Aorta (tissue), 5 donors: ENCODE results near the gene EXPH5. TPM values are rescaled to one million over a fixed set of nuclear protein-coding genes. Genes with fewer than 3 reads are reported as not detected.

Experiments used
- ATAC-seq: fragments of 200-7000 bp; cut with Tn5 transposase; one replicate; pipeline ENCODE4 v1.9.1; 2022; ENCODE audit warnings: moderate library complexity; ENCODE audit not compliant: low FRiP score
- DNase-seq, 2 donors: peaks; one replicate each; pipeline ENCODE4 v3.0.0-alpha.2; 2020
- H3K27ac ChIP-seq, 2 donors: one replicate each; pipeline ENCODE4 v1.5.1; 2013; ENCODE audit warnings: low read length in 2 of 2, mild to moderate bottlenecking in 2 of 2, moderate library complexity in 2 of 2, control low read depth in 1 of 2, inconsistent platforms in 1 of 2, low read depth in 1 of 2
- H3K27me3 ChIP-seq, 2 donors: one replicate each; pipeline ENCODE4 v1.6.1; 2013; ENCODE audit warnings: control low read depth in 1 of 2, low read length in 1 of 2, mild to moderate bottlenecking in 1 of 2, moderate library complexity in 1 of 2; ENCODE audit not compliant: insufficient read depth in 2 of 2, control insufficient read depth in 1 of 2
- H3K36me3 ChIP-seq, 2 donors: one replicate each; pipeline ENCODE4 v1.6.1; 2013; ENCODE audit warnings: control low read depth in 1 of 2, low read length in 1 of 2, mild to moderate bottlenecking in 1 of 2; ENCODE audit not compliant: insufficient read depth in 2 of 2, control insufficient read depth in 1 of 2
- H3K4me1 ChIP-seq, 2 donors: one replicate each; pipeline ENCODE4 v1.6.1; 2013; ENCODE audit warnings: low read length in 2 of 2, control low read depth in 1 of 2, mild to moderate bottlenecking in 1 of 2, moderate library complexity in 1 of 2; ENCODE audit not compliant: insufficient read depth in 2 of 2, control insufficient read depth in 1 of 2
- H3K4me3 ChIP-seq, 2 donors: one replicate each; pipeline ENCODE4 v1.5.1; 2013; ENCODE audit warnings: low read length in 2 of 2, control low read depth in 1 of 2, mild to moderate bottlenecking in 1 of 2
- H3K9me3 ChIP-seq: one replicate; pipeline ENCODE4 v1.6.1; 2013; ENCODE audit warnings: mild to moderate bottlenecking, low read length; ENCODE audit not compliant: control insufficient read depth
- WGBS, 2 donors: extraction: QIAGEN DNeasy Blood & Tissue Kit; methylation state at CpG; one replicate each; pipeline ENCODE4 v1.1.7; 2013; 5-methylcytosine and 5-hydroxymethylcytosine counted together
- intact Hi-C, 2 donors: fragments of 100-400 bp; cut with DNase I; formaldehyde crosslinking; loops; one replicate each; pipeline versions ENCODE4 v1.14.2 to v1.15.0; 2022
- polyA plus RNA-seq, 2 donors: library from polyadenylated mRNA; stranded (reverse); fragments of 200-250 nt; gene quantifications; one replicate each; pipeline ENCODE4 v1.2.3, GENCODE V29; 2013
- total RNA-seq, 2 donors: library from RNA; stranded (reverse); fragmentation: NEBNext Ultra II Directional; extraction: Animal tissue kit (Norgen Biotek cat#: 25700); gene quantifications; one replicate each; pipeline ENCODE4 v1.2.1, GENCODE V29; 2021
- donor health status: healthy with polysubstance abuse.
- donor health status: Bipolar disorder and iron deficiency.
- donor health status: DM: no; HTN: no; CAD: no.
- donor health status: DM: no; HTN: no; CAD: no.
- donor health status: DM: yes; HTN: yes; CAD: no.

The EXPH5 gene
- total and polyA plus RNA-seq, 4 donors, result 0.13 to 4.5 (median 1.2) TPM

DNA sequence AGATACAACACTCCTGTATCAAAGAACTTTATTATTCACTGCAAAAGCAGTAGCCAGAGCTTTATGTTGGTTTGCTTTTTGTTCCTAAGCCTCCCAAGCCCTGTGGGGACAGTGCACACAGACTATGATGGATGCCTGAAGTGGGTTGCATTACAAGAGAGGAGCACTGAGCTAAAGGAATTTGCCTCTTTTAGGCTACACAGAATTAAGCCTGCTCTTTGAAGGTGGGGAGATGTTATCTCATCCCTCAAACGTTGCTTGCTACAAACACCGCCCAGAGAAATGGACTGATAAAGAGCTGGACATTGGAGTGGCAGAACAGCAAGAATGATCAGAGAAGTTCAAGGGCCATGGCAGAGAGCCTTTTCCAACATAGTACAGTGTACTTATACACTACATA, 92.8 kb downstream of the EXPH5 start:
- Histone ChIP-seq H3K4me3 (no peak overlapping the region), H3K4me1 (peaks cover 0 to 2% of the 10 kb centered on the region in 2 donors), H3K27ac (no peak overlapping the region), H3K27me3 (no peaks in the 10 kb centered on the region), H3K36me3 (no peaks in the 10 kb centered on the region), H3K9me3 (no peaks in the 10 kb centered on the region)
- ATAC-seq (no peak), DNase-seq (no peak)
- WGBS, 2 donors, result 64 to 67% methylated on average over 2 of the region's 2 CpGs
- intact Hi-C loops, result no loop called here

DNA sequence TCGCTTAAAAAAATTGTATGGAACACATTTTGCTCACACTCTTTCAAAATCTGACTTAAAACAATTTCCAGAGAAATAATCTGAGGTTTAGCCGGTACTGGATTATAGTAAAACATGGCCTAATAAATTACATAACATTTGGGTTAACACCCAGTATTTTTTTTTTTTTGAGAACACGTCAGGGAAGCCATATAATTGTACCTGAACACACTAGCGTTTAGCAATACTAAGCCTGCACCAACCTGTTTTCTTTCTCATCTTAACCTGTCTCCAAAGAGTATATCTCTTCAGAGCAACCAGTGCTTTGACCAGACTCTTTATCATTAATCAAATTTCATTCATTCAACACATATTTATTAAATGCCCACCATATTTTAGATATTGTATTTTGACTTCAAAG, 93.4 kb downstream of the EXPH5 start:
- Histone ChIP-seq H3K27ac (no peak overlapping the region), H3K36me3 (no peaks in the 10 kb centered on the region), H3K4me1 (peaks cover 0 to 2% of the 10 kb centered on the region in 2 donors), H3K4me3 (no peak overlapping the region), H3K9me3 (no peaks in the 10 kb centered on the region), H3K27me3 (no peaks in the 10 kb centered on the region)
- 91 to 92% methylated on average over 4 of the region's 4 CpGs for WGBS, 2 donors
- intact Hi-C loops, result no loop called here
- ATAC-seq, result no peak
- DNase-seq, result no peak

DNA sequence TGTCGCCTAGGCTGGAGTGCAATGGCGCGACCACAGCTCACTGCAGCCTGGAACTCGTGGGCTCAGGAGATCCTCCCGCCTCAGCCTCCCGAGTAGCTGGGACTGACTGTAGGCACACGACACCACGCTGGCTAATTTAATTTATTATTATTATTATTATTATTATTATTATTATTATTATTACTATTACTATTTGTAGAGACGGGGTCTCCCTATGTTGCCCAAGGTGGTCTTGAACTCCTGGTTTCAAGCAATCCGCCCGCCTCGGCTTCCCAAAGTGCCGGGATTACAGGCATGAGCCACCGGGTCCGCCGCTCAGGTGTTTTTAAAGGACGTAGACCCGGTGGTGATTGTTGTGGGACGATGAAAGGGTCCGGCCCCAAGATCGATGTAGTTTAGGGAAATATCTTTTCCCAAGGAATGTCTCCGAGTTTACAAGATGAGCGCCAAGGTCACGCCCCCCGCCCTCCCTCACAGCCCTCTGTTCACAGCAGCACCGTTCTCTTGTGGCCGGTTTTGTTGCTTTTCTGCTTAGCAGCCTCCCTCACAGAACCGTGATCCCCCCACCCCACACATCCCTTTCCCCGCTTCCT, 94.7 kb downstream of the EXPH5 start:
- Histone ChIP-seq H3K4me3 (peak overlapping the region; percentile 37 to 63), H3K4me1 (peaks cover 0 to 2% of the 10 kb centered on the region in 2 donors), H3K36me3 (no peaks in the 10 kb centered on the region), H3K27me3 (no peaks in the 10 kb centered on the region), H3K9me3 (no peaks in the 10 kb centered on the region), H3K27ac (peak overlapping the region; percentile 90 to 96)
- ATAC-seq (no peak), DNase-seq (peak in 1 of 2 donors; percentile 50)
- intact Hi-C loops, result loop anchor here in 1 of 2 donors (5.0 to 10.0 kb wide), 3 partner anchors 93 to 274 kb away; partner anchors contain the start of genes ATM, EXPH5 and NPAT
- 50 to 58% methylated on average over 29 of the region's 29 CpGs for WGBS, 2 donors

DNA sequence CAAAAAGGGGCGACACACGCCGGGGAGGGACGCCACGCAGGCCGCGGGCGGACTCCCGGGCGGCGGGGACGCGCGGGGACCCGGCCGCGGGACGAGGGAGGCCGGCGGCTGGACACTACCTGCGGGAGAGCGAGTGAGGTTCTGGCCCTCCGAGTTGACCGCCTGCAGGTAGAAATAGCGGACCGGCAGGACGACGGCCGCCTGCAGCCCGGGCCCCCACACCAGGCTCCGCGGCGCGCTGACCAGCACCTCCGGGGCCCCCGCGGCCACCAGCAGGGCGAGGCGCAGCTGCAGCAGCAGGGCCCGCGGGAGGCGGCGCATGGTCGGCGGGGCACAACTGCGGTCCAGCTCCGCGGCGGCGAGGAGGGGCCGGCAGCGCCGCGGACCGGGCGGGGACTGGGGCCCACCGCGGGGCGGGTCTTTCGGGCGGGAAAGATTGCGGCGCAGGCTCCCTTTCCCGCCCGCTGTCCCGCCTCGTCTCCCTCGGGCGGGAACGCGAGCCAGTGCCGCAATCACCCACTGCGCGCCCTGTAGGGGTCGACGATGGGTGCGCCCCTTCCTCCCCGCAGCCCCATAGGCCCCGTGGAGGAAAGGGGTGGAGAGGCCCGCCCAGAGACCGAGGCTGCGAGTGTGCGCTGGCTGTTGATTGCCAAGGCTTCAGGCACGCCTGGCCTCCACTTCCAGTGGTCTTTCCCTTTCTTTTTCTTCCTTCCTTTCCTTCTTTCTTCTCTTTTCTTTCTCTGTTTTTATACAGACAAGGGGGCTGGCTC, 95.3 kb downstream of the EXPH5 start, which contains the start of gene POGLUT3:
POGLUT3 (minus strand) TSS at position 339 of the 770 bp plus-strand sequence; CDS start at position 321, 18 bp downstream.
- H3K4me1 ChIP-seq, result peaks cover 0 to 2% of the 10 kb centered on the region in 2 donors
- DNase-seq, result peak; percentile 74 to 88
- H3K9me3 ChIP-seq, result no peaks in the 10 kb centered on the region
- intact Hi-C loops, result loop anchor here in 1 of 2 donors (5.0 to 10.0 kb wide), 3 partner anchors 94 to 273 kb away; partner anchors contain the start of genes ATM, EXPH5 and NPAT
- no peaks in the 10 kb centered on the region for H3K27me3 ChIP-seq
- H3K36me3 ChIP-seq, result no peaks in the 10 kb centered on the region
- peak; percentile 79 for ATAC-seq
- 1% methylated on average over 45 to 84 of the region's 84 CpGs for WGBS, 2 donors
- H3K27ac ChIP-seq, result peak within 1 kb of the TSS; percentile 90 to 96
- H3K4me3 ChIP-seq, result peak within 1 kb of the TSS; percentile 63

DNA sequence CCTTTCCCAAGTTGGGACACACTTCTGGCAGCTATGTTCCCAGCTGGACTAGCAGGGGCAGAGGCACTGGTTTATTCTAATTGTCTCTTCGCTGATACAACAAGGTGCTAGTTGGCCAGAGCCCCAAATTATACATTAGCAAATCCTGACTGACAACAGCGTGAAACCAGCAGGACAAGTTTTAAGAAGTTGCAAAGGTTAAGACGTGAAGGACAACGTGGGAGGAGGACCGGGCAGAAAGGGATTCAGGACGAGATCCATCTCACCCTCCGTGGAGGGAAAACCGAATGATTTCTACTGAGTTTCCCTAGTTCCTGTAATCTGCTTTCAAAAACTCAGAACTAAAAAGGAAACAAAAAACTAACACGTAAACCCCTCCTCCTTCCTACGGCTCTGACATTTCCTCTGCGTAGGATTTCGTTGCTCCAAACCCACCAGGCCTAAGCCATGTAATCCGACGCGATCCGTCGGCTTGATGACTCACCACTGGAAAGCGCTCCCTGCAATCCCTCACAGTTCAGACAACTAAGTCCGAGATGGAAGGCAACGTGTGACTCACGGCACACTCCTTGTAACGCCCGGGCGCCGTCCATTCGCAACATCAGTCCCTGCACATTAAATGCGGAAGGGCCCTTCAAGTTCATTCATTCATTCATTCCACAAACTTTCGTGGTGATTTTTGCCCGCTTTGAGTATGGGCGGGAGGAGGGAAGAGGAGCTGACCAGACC, 96.1 kb downstream of the EXPH5 start:
- intact Hi-C loops, result loop anchor here (2.0 to 10.0 kb wide), 4 partner anchors 31 to 273 kb away; partner anchors contain the start of genes ATM (in 1 of the 2), C11orf65 (in 1 of the 2), EXPH5 (in 1 of the 2) and NPAT (in 1 of the 2)
- WGBS, 2 donors, result 1% methylated on average over 30 of the region's 30 CpGs
- ATAC-seq, result peak; percentile 95

DNA sequence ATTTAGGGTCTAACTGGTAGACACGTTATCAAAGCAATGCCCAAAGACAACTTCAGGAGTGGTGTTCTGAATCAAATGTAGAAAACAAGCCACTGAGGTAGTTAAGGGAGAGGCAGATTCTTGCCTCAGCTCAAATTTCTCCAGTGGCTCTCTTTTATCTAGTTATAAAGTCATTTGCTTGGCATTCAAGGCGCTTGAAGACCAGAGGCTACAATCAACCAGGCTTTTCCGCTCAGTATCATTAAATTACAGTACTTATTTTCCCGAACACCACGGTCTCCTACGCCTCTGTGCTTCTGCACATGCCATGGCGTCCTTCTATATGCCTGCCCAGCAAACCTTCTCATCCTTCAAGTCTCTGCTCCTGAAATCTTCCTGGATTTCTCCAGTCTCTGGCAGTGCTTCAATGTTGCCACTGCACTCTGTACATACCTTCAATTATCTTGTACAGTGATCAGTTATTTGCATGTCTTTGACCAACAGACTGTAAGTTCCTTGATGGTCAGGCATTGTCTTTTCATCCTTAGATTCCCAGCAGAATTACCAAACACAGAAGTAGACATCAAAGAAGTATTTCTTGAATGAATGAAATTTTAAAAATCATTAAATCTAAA, 96.8 kb downstream of the EXPH5 start:
- 69 to 78% methylated on average over 7 of the region's 7 CpGs for WGBS, 2 donors
- no peaks in the 10 kb centered on the region for H3K27me3 ChIP-seq
- H3K4me1 ChIP-seq, result peaks cover 0 to 2% of the 10 kb centered on the region in 2 donors
- DNase-seq (no peak), ATAC-seq (no peak)
- no peak overlapping the region for H3K4me3 ChIP-seq
- H3K27ac ChIP-seq, result peak overlapping the region; percentile 90 to 93
- H3K36me3 ChIP-seq, result no peaks in the 10 kb centered on the region
- intact Hi-C loops, result loop anchor here (2.0 to 10.0 kb wide), 4 partner anchors 30 to 272 kb away; partner anchors contain the start of genes ATM (in 1 of the 2), C11orf65 (in 1 of the 2), EXPH5 (in 1 of the 2) and NPAT (in 1 of the 2)
- no peaks in the 10 kb centered on the region for H3K9me3 ChIP-seq

More for the DNA sequence above, 96.1 kb downstream of the EXPH5 start:
- H3K27ac ChIP-seq, result peak overlapping the region; percentile 90 to 96
- no peaks in the 10 kb centered on the region for H3K9me3 ChIP-seq
- H3K4me3 ChIP-seq, result peak overlapping the region; percentile 63
- H3K27me3 ChIP-seq, result no peaks in the 10 kb centered on the region
- DNase-seq, result peak; percentile 95
- peaks cover 0 to 2% of the 10 kb centered on the region in 2 donors for H3K4me1 ChIP-seq
- no peaks in the 10 kb centered on the region for H3K36me3 ChIP-seq

DNA sequence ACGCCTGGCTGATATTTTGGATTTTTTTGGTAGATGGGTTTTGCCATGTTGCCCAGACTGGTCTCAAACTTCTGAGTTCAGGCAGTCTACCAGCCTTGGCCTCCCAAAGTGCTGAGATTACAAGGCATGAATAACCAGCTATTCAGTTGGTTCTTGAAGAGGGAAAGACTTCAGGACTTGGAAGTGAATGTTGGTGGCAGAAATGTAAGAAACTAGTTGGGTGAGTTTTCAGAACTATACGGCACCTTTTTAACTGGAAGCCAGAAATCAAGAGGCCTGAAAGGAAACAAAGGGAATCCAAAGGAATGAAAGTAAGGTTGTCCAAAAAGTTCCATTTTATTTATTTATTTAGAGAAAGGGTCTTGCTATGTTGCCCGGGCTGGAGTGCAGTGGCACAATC, 98.2 kb downstream of the EXPH5 start:
- Histone ChIP-seq H3K9me3 (no peaks in the 10 kb centered on the region), H3K4me1 (no peaks in the 10 kb centered on the region), H3K36me3 (no peaks in the 10 kb centered on the region), H3K27ac (no peak overlapping the region), H3K4me3 (no peak overlapping the region), H3K27me3 (no peaks in the 10 kb centered on the region)
- 96% methylated on average over 3 of the region's 3 CpGs for WGBS, 2 donors
- intact Hi-C loops, result loop anchor here in 1 of 2 donors (5.0 to 10.0 kb wide), 3 partner anchors 97 to 271 kb away; partner anchors contain the start of genes ATM, EXPH5 and NPAT
- no peak for ATAC-seq
- no peak for DNase-seq

DNA sequence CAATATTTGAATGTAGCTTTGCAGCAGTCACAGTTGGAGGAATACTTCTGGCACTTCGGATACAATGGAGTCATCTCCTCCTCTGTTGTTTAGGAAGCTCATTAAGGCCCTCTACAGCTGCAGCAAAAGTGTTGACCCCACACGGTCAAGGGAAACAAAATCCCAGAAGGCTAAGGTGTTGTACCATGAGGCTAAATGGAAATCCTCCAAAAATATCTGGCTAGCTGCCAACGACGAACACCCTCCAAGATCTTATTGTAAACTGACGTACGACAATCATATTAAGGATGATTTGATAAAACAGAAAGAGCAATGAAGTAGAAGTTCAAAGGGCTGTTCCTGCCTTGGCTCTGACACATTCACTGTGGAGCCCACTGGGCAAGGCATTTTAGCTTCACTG, 99.4 kb downstream of the EXPH5 start:
- Histone ChIP-seq H3K27me3 (no peaks in the 10 kb centered on the region), H3K4me3 (no peak overlapping the region), H3K27ac (no peak overlapping the region), H3K36me3 (peaks cover 0 to 4% of the 10 kb centered on the region in 2 donors), H3K9me3 (no peaks in the 10 kb centered on the region), H3K4me1 (no peaks in the 10 kb centered on the region)
- DNase-seq (no peak), ATAC-seq (no peak)
- intact Hi-C loops, result loop anchor here in 1 of 2 donors (10.0 kb wide), 1 partner anchor 269 kb away; the partner anchor contains the start of genes ATM and NPAT
- WGBS, 2 donors, result 48% methylated on average over 6 of the region's 6 CpGs
